Measurements from ENCODE around the gene LRIT2. TPM values are rescaled to one million over a fixed set of nuclear protein-coding genes. Genes with fewer than 3 reads are reported as not detected.

The LRIT2 gene
- total and polyA plus RNA-seq, 7 donors = not detected

- H3K4me1 ChIP-seq = no peaks in the 10 kb centered on the region
- H3K4me3 ChIP-seq = no peak overlapping the region
- no peak overlapping the region for H3K27ac ChIP-seq
- TF ChIP-seq, protein P1, sequence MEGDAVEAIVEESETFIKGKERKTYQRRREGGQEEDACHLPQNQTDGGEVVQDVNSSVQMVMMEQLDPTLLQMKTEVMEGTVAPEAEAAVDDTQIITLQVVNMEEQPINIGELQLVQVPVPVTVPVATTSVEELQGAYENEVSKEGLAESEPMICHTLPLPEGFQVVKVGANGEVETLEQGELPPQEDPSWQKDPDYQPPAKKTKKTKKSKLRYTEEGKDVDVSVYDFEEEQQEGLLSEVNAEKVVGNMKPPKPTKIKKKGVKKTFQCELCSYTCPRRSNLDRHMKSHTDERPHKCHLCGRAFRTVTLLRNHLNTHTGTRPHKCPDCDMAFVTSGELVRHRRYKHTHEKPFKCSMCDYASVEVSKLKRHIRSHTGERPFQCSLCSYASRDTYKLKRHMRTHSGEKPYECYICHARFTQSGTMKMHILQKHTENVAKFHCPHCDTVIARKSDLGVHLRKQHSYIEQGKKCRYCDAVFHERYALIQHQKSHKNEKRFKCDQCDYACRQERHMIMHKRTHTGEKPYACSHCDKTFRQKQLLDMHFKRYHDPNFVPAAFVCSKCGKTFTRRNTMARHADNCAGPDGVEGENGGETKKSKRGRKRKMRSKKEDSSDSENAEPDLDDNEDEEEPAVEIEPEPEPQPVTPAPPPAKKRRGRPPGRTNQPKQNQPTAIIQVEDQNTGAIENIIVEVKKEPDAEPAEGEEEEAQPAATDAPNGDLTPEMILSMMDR (IDR thresholded peaks at IDR 0.05) = no peak
- DNase-seq = no peak
- WGBS, 3 donors = 81 to 82% (median 82%) methylated on average over 7 of the region's 7 CpGs
- H3K9me3 ChIP-seq = no peaks in the 10 kb centered on the region
- H3K27me3 ChIP-seq (ENCODE audit: insufficient read depth in 3 of 3, low read length in 2 of 3) = peaks cover 0 to 39% (median 18%) of the 10 kb centered on the region in 3 donors
- intact Hi-C loops (cut with DNase I) = no loop called here
- no peak for ATAC-seq
- H3K36me3 ChIP-seq (ENCODE audit: insufficient read depth in 1 of 2, low read depth in 1 of 2) = no peaks in the 10 kb centered on the region
These were observed 27.0 kb downstream of the LRIT2 start for GRCh38 chr10:84198206-84198915.

GRCh38 chr10:84197643-84198042, 27.7 kb downstream of the LRIT2 start:
- H3K27me3 ChIP-seq (ENCODE audit: insufficient read depth in 3 of 3, low read length in 2 of 3) = peaks cover 0 to 46% (median 18%) of the 10 kb centered on the region in 3 donors

GRCh38 chr10:84196941-84197340, 28.4 kb downstream of the LRIT2 start:
- ATAC-seq = no peak
- Histone ChIP-seq H3K36me3 (ENCODE audit: insufficient read depth in 1 of 2, low read depth in 1 of 2) (no peaks in the 10 kb centered on the region), H3K4me3 (no peak overlapping the region), H3K9me3 (no peaks in the 10 kb centered on the region), H3K4me1 (no peaks in the 10 kb centered on the region), H3K27me3 (ENCODE audit: insufficient read depth in 3 of 3, low read length in 2 of 3) (peaks cover 0 to 48% (median 18%) of the 10 kb centered on the region in 3 donors), H3K27ac (no peak overlapping the region)
- intact Hi-C loops (cut with DNase I) = no loop called here
- TF ChIP-seq, protein P1 (IDR thresholded peaks at IDR 0.05) = no peak
- 28 to 50% (median 31%) methylated on average over 5 of the region's 5 CpGs for WGBS, 3 donors
- no peak for DNase-seq

More at GRCh38 chr10:84197643-84198042, 27.7 kb downstream of the LRIT2 start:
- H3K4me3 ChIP-seq = no peak overlapping the region
- H3K9me3 ChIP-seq = no peaks in the 10 kb centered on the region
- no peaks in the 10 kb centered on the region for H3K36me3 ChIP-seq (ENCODE audit: insufficient read depth in 1 of 2, low read depth in 1 of 2)
- H3K27ac ChIP-seq = no peak overlapping the region
- DNase-seq (no peak), ATAC-seq (no peak)
- 77 to 87% (median 83%) methylated on average over 5 of the region's 5 CpGs for WGBS, 3 donors
- no peaks in the 10 kb centered on the region for H3K4me1 ChIP-seq
- intact Hi-C loops (cut with DNase I) = no loop called here
- TF ChIP-seq, protein P1 (IDR thresholded peaks at IDR 0.05) = no peak

DNA sequence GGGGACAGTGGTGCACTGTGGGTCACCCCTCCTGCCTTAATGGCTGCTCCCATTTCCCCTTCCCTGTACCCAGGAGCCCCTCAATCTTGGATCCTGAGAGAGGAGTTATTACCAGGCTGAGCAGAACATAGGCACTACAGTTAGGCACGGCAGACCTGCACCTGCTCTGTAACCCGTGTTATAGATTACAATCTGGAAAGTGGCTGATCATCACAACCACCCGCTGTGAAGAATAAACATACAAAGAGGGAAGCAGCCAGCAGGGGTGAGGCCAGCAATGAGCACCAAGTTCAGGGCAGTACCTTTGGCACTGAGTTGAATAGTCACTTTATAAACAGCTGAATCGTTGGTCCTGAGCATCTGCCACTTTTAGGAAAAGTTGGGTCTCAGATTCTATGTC, 29.3 kb downstream of the LRIT2 start:
- Histone ChIP-seq H3K36me3 (ENCODE audit: insufficient read depth in 1 of 2, low read depth in 1 of 2) (no peaks in the 10 kb centered on the region), H3K4me3 (no peak overlapping the region), H3K4me1 (no peaks in the 10 kb centered on the region), H3K27me3 (ENCODE audit: insufficient read depth in 3 of 3, low read length in 2 of 3) (peaks cover 0 to 56% (median 18%) of the 10 kb centered on the region in 3 donors), H3K27ac (no peak overlapping the region), H3K9me3 (no peaks in the 10 kb centered on the region)
- no peak for ATAC-seq
- no peak for DNase-seq
- TF ChIP-seq, protein P1 (IDR thresholded peaks at IDR 0.05) = no peak
- WGBS, 3 donors = 16 to 28% (median 18%) methylated on average over 4 of the region's 4 CpGs
- intact Hi-C loops (cut with DNase I) = no loop called here

Measured in psoas muscle (tissue), 8 donors.